Caco-2 (cell line): ENCODE results near the gene FERD3L. TPM values are rescaled to one million over a fixed set of nuclear protein-coding genes. Genes with fewer than 3 reads are reported as not detected.

Experiments used
- BruUV-seq: library from RNA; stranded (reverse); fragments of 400-500 nt; replicated peaks from 2 replicates; lab custom pipeline; 2021; lab: Mats Ljungman, UMichigan
- CTCF ChIA-PET: fragments of 300-600 bp; sonication (Branson Sonifier 250); formaldehyde crosslinking; loops from one replicate; lab custom pipeline; 2022; ENCODE audit warnings: antibody characterized with exemption; lab: Charles Lee
- POLR2A ChIA-PET: fragments of 300-600 bp; sonication (Branson Sonifier 250); formaldehyde crosslinking; loops from one replicate; lab custom pipeline; 2022; ENCODE audit warnings: antibody characterized with exemption; lab: Charles Lee
- DNase-seq, 2 experiments: peaks; one replicate each; pipeline versions ENCODE4 v3.0.0 to v3.0.0-alpha.2; 2020 to 2022
- H3K27me3 ChIP-seq: replicated peaks from 2 replicates; pipeline ENCODE4 v1.6.0; 2011; ENCODE audit warnings: low read length; ENCODE audit not compliant: control insufficient read depth, insufficient read depth
- H3K36me3 ChIP-seq: 2 replicates; pipeline ENCODE4 v1.5.1; 2011; ENCODE audit warnings: low read length; ENCODE audit not compliant: control insufficient read depth, insufficient read depth
- H3K4me1 ChIP-seq: fragments of 250-450 bp; sonication (Bioruptor Pico); 2 replicates; pipeline ENCODE4 v1.5.1; 2020; ENCODE audit warnings: mild to moderate bottlenecking
- H3K4me3 ChIP-seq: 2 replicates; pipeline ENCODE4 v1.5.1; 2011; ENCODE audit warnings: low read depth, mild to moderate bottlenecking, control low read depth, low read length
- H3K9me3 ChIP-seq: fragments of 250-450 bp; sonication (Bioruptor Pico); 2 replicates; pipeline ENCODE4 v1.5.1; 2020; ENCODE audit warnings: mild to moderate bottlenecking, moderate library complexity
- H3K27ac Mint-ChIP-seq: one replicate; pipeline ENCODE4 v1.8.0; 2022; ENCODE audit warnings: mixed read lengths; ENCODE audit not compliant: unreplicated experiment
- H3K27me3 Mint-ChIP-seq: one replicate; pipeline ENCODE4 v1.8.0; 2022; ENCODE audit warnings: mixed read lengths; ENCODE audit not compliant: insufficient read depth, unreplicated experiment
- H3K36me3 Mint-ChIP-seq: one replicate; pipeline ENCODE4 v1.8.0; 2022; ENCODE audit warnings: mild to moderate bottlenecking, mixed read lengths; ENCODE audit not compliant: insufficient read depth, unreplicated experiment
- H3K4me1 Mint-ChIP-seq: one replicate; pipeline ENCODE4 v1.8.0; 2022; ENCODE audit warnings: low read depth, mixed read lengths; ENCODE audit not compliant: unreplicated experiment
- H3K4me3 Mint-ChIP-seq: one replicate; pipeline ENCODE4 v1.8.0; 2022; ENCODE audit warnings: mild to moderate bottlenecking, moderate library complexity, mixed read lengths; ENCODE audit not compliant: unreplicated experiment
- H3K9me3 Mint-ChIP-seq: one replicate; pipeline ENCODE4 v1.8.0; 2022; ENCODE audit warnings: mixed read lengths; ENCODE audit not compliant: unreplicated experiment
- intact Hi-C: fragments of 100-400 bp; cut with micrococcal nuclease; formaldehyde crosslinking; loops from one replicate; pipeline ENCODE4 v1.10.0; 2022; ENCODE audit not compliant: unreplicated experiment
- total RNA-seq: library from RNA; stranded (reverse); gene quantifications from 2 replicates; pipeline ENCODE4 v1.2.3, GENCODE V29; 2022
- TF ChIP-seq, protein P1 (sequence below), 2 experiments: fragments of 200-600 bp in 1 of 2; IDR thresholded peaks; 1 replicate in 1 of 2; 2 replicates in 1 of 2; pipeline versions ENCODE4 v1.5.1 to v1.8.0; 2011 to 2022; ENCODE audit warnings: antibody characterized with exemption in 1 of 2, control low read depth in 1 of 2, inconsistent platforms in 1 of 2, low read depth in 1 of 2, low read length in 1 of 2, mild to moderate bottlenecking in 1 of 2, moderate library complexity in 1 of 2; ENCODE audit not compliant: insufficient read depth in 1 of 2, severe bottlenecking in 1 of 2, unreplicated experiment in 1 of 2

Gene FERD3L
- total RNA-seq, 1 experiment from 2014 or later, result not detected

DNA sequence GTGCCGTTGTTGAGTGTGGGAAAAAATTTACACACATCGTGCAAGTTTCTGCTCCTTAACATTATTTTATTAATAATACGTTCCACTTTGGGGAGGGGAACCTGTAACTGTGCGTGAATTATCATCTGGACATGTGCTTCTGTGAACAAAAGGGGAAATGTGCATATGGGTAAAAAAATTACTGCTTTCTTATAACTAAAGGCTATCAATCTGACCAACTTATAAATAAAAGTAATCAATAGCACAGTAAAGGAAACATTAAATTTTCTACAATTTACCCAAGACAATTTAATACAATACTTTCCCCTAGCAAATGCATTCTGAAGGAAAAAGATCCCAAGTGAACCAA, 32.2 kb downstream of the FERD3L start:
- intact Hi-C loops, result no loop called here
- Mint-ChIP-seq H3K27me3 (peaks cover 20% of the 10 kb centered on the region), H3K9me3 (no peaks in the 10 kb centered on the region), H3K4me3 (no peak overlapping the region), H3K4me1 (no peaks in the 10 kb centered on the region), H3K36me3 (no peaks in the 10 kb centered on the region), H3K27ac (no peak overlapping the region)
- no peaks in the 10 kb centered on the region; the same call in 1 of the 2 replicates for H3K27me3 ChIP-seq
- ChIA-PET POLR2A (no interaction called here), CTCF (no interaction called here)
- H3K36me3 ChIP-seq, result no peaks in the 10 kb centered on the region
- H3K9me3 ChIP-seq, result no peaks in the 10 kb centered on the region
- no peak for DNase-seq
- no peaks in the 10 kb centered on the region for H3K4me1 ChIP-seq
- no peak overlapping the region for H3K4me3 ChIP-seq
- TF ChIP-seq, protein P1, sequence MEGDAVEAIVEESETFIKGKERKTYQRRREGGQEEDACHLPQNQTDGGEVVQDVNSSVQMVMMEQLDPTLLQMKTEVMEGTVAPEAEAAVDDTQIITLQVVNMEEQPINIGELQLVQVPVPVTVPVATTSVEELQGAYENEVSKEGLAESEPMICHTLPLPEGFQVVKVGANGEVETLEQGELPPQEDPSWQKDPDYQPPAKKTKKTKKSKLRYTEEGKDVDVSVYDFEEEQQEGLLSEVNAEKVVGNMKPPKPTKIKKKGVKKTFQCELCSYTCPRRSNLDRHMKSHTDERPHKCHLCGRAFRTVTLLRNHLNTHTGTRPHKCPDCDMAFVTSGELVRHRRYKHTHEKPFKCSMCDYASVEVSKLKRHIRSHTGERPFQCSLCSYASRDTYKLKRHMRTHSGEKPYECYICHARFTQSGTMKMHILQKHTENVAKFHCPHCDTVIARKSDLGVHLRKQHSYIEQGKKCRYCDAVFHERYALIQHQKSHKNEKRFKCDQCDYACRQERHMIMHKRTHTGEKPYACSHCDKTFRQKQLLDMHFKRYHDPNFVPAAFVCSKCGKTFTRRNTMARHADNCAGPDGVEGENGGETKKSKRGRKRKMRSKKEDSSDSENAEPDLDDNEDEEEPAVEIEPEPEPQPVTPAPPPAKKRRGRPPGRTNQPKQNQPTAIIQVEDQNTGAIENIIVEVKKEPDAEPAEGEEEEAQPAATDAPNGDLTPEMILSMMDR (IDR thresholded peaks at IDR 0.05; ENCODE audit: insufficient read depth in 1 of 2, low read depth in 1 of 2, low read length in 1 of 2, severe bottlenecking in 1 of 2, unreplicated experiment in 1 of 2), result no peak
- no TSS peak for BruUV-seq

DNA sequence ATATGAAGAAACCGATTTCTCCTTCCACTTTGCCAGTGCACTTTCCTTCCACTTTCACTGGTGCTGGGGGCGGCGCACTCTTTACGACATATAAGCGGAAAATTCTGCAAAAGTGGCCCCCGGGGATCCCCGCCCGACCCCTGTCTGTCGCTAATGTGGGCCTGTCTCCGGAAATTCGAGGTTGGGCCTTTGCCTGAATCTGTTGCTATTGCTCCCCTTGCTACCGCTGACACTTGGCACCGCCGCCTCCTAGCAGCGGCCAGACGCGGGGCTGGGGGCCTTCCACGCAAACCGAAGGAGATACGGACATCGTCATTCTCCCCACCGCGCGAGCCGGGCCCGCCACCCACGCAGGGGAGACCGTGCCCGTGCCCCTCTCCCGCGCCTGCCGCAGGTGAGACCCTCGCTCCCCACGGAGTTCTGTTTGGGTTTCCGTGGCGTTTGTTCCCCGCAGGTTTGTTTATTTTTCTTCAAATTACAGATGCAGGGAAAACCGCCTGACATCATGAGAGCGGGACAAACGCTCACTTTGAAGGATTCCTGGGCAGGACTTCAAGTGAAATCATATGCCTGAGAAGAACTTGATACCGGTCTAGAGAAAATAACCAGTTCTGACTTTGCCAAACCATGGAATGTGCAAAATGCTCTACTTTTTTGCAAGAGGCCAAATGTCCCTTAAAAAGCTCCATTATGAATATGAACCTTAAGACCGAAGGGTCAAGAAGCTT, 32.8 kb downstream of the FERD3L start:
- peaks cover 23% of the 10 kb centered on the region for H3K27me3 Mint-ChIP-seq
- ChIA-PET POLR2A (no interaction called here), CTCF (no interaction called here)
- no peak for DNase-seq
- TF ChIP-seq, protein P1 (IDR thresholded peaks at IDR 0.05; ENCODE audit: insufficient read depth in 1 of 2, low read depth in 1 of 2, low read length in 1 of 2, severe bottlenecking in 1 of 2, unreplicated experiment in 1 of 2), result no peak
- Histone ChIP-seq H3K36me3 (no peaks in the 10 kb centered on the region), H3K27me3 (no peaks in the 10 kb centered on the region; the same call in 1 of the 2 replicates), H3K4me1 (no peaks in the 10 kb centered on the region), H3K4me3 (no peak overlapping the region), H3K9me3 (no peaks in the 10 kb centered on the region)
- intact Hi-C loops, result no loop called here
- H3K36me3 Mint-ChIP-seq, result no peaks in the 10 kb centered on the region
- no peak overlapping the region for H3K27ac Mint-ChIP-seq
- no TSS peak for BruUV-seq
- H3K9me3 Mint-ChIP-seq, result no peaks in the 10 kb centered on the region
- H3K4me1 Mint-ChIP-seq, result no peaks in the 10 kb centered on the region
- H3K4me3 Mint-ChIP-seq, result no peak overlapping the region

DNA sequence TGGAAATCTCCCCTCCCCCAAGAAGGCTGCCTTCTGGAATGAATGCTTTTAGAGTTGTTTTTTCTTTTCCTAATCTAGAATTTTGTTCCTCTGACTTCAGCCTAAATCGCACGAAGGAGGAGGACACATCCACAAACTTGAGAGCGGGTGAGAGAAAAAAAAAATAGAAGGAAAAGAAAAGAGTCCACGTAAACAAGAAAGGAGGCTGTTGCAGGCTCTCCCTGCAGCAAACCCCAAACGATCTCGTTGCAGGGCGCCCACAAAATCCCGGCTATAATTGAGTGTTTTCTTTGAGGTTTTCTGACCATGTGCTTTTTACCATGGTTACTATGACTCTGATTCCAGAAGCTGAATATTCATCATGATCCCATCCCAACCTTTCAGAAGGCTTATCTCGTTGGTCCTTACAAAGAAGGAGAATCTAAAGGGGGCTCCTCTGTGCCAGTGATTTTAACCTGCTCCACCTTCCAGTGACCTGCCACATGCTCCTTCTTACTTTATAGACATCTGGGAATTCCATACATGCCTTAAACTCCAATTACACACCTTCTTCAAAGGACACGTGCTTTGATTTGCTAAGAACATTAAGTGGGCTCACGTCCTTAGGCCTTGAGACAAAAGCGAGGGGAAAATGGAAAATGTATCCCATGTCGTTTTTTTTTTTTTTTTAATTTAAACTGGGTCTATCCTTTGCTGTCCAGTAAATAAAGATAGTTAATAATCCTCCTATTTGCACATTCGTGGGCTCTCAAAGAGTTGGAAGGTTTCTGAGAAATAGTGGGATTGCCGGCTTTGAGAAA, 33.5 kb downstream of the FERD3L start:
- BruUV-seq, result no TSS peak
- Histone ChIP-seq H3K4me1 (no peaks in the 10 kb centered on the region), H3K27me3 (no peaks in the 10 kb centered on the region; the same call in 1 of the 2 replicates), H3K4me3 (no peak overlapping the region), H3K9me3 (no peaks in the 10 kb centered on the region), H3K36me3 (no peaks in the 10 kb centered on the region)
- intact Hi-C loops, result no loop called here
- no peak overlapping the region for H3K27ac Mint-ChIP-seq
- H3K36me3 Mint-ChIP-seq, result no peaks in the 10 kb centered on the region
- TF ChIP-seq, protein P1 (IDR thresholded peaks at IDR 0.05; ENCODE audit: insufficient read depth in 1 of 2, low read depth in 1 of 2, low read length in 1 of 2, severe bottlenecking in 1 of 2, unreplicated experiment in 1 of 2), result no peak
- POLR2A ChIA-PET, result no interaction called here
- H3K4me3 Mint-ChIP-seq, result no peak overlapping the region
- DNase-seq, result no peak
- CTCF ChIA-PET, result no interaction called here
- H3K4me1 Mint-ChIP-seq, result no peaks in the 10 kb centered on the region
- H3K27me3 Mint-ChIP-seq, result peaks cover 24% of the 10 kb centered on the region
- no peaks in the 10 kb centered on the region for H3K9me3 Mint-ChIP-seq
